Measurements from ENCODE around the gene APC.

DNA sequence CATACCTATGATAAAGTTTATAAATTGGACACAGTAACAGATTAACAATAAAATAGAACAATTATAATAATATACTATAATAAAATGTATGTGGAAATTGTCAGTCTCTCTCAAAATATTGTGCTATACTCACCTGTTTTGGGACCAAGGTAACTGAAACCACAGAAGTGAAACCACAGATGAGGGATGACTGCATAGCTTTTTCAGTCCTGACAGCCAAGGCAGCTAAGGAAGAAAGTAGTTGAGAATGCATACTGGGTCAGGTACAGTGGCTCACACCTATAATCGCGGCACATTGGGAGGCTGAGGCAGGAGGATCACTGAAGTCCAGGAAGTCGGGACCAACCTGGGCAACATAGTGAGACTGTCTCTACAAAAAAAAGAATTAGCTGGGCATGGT lies 132.3 kb downstream of the APC start:
- TF ChIP-seq, protein P1, sequence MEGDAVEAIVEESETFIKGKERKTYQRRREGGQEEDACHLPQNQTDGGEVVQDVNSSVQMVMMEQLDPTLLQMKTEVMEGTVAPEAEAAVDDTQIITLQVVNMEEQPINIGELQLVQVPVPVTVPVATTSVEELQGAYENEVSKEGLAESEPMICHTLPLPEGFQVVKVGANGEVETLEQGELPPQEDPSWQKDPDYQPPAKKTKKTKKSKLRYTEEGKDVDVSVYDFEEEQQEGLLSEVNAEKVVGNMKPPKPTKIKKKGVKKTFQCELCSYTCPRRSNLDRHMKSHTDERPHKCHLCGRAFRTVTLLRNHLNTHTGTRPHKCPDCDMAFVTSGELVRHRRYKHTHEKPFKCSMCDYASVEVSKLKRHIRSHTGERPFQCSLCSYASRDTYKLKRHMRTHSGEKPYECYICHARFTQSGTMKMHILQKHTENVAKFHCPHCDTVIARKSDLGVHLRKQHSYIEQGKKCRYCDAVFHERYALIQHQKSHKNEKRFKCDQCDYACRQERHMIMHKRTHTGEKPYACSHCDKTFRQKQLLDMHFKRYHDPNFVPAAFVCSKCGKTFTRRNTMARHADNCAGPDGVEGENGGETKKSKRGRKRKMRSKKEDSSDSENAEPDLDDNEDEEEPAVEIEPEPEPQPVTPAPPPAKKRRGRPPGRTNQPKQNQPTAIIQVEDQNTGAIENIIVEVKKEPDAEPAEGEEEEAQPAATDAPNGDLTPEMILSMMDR (IDR thresholded peaks at IDR 0.05; ENCODE audit: insufficient read depth, low read depth, low read length), result no peak
- TF ChIP-seq EZH2 (IDR thresholded peaks at IDR 0.05; ENCODE audit: insufficient read depth, low read length), result no peak

Measured in astrocyte (in vitro differentiated cells and primary cell).